ENCODE measurements around the gene TRIL.

The TRIL gene, protein sequence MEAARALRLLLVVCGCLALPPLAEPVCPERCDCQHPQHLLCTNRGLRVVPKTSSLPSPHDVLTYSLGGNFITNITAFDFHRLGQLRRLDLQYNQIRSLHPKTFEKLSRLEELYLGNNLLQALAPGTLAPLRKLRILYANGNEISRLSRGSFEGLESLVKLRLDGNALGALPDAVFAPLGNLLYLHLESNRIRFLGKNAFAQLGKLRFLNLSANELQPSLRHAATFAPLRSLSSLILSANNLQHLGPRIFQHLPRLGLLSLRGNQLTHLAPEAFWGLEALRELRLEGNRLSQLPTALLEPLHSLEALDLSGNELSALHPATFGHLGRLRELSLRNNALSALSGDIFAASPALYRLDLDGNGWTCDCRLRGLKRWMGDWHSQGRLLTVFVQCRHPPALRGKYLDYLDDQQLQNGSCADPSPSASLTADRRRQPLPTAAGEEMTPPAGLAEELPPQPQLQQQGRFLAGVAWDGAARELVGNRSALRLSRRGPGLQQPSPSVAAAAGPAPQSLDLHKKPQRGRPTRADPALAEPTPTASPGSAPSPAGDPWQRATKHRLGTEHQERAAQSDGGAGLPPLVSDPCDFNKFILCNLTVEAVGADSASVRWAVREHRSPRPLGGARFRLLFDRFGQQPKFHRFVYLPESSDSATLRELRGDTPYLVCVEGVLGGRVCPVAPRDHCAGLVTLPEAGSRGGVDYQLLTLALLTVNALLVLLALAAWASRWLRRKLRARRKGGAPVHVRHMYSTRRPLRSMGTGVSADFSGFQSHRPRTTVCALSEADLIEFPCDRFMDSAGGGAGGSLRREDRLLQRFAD

GRCh38 chr7:28958235-28958979 lies at the start of gene TRIL:
Gene TRIL (minus strand): TSS chr7:28958330. CDS start chr7:28958046, 284 bp downstream.
- no peak for DNase-seq

DNA sequence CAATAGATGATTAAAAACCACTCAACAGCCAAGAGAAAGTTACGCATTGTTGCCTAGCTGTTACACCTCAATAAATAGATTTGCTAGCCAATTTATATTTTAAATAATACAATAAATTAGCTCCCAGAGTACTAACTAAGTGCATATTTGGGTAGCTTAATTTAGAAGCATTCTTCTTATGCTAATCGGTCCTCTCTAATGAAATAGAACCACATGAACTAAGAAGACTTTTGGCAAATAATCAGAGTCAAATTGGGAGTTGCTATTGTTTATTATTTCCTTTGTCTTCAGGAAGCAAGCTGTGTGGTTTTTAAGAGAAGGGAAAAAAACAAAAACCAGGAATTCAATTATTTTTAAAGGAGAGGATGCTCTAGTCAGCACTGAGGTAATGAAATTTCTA lies 49.0 kb upstream of the TRIL start:
- no peak for DNase-seq

DNA sequence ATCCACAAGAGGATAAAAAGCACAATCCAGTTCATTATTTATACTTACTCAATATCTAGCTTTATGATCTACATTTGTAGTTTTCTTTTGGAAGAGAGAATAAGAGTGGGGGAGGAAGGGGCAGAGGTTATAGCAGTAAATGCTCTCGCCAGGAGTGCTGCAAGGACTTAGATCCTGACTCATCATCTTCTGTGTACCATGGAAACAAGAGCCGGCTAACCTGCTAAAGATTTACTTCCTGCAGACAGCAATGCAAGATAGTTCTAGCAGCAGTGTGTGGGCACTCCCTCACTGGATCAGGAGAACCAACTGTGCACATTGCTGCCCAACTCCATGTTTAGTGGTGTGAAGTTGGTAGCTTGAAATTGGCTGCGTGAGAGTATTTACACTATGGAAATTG lies 47.7 kb upstream of the TRIL start:
- DNase-seq = no peak

- DNase-seq = no peak
These were observed 47.3 kb upstream of the TRIL start for GRCh38 chr7:29005406-29005805.

GRCh38 chr7:29003703-29004102 lies 45.6 kb upstream of the TRIL start:
- no peak for DNase-seq

DNA sequence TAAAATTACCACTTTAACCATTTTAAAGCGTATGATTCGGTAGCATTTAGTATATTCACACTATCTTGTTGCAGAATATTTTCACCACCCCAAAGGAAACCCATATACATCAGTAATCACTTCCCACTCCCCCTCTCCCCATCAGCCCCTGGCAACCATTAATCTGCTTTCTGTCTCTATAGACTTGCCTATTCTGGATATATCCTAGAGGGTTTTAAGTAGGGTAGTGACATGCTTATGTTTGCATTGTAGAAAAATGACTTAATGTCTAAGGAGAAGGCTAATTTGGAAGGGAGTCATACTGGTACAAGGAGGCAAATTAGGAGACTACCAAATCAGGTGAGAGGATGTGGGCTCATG lies 42.6 kb upstream of the TRIL start:
- DNase-seq = no peak

DNA sequence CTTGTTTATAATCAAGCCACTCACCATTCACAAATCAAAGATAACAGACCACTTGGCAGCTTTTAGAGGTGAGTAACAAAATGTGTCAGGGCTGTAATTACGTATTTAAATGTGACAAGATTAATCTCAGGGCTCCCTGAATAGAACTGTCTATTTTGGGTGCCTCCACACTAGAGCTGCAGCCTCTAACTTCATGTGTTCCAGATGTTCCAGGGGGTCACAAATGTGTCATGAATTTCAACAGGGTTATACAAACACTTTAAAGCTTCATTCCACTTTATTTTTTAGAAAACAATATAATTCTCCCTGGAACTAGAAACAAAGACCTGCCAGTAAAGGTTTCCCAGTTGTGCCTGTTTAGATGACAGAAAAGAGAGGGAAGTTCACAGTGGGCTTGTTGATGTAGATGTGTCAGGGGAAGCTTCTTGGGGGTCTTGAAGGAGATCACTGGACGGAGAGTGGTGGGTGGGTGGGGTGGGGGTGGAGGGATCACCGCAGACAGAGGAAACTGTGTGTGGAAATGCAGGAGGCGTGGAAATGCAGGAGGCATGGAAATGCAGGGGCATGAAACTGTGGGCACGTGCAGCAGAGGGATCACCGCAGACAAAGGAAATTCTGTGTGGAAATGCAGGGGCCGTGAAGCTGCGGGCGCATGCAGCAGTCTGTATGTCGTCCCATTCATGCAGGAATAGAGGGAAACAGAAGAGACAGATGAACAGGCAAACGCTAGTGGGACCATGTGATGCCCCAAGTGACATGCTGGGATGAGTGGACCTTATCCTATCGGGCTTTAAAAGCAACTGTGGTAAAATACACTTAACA lies 42.0 kb upstream of the TRIL start:
- DNase-seq = no peak

DNA sequence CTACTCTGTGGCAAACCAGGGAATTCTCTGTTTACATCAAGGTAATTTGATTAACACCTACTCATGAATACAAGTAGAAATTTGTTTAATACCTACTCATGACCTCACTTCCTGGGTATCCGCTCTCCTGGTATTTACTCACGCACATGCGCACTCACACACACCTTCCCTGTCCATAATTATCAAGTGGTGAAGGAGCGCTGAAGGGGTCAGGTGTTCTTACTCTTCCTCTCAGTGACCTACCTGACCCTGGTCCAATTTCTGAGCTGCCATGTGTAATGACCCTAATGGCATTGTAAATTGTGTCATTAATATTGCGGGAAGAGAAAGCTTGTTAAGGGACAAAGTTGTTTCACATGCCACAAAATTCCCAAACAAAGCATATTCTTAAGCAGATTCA lies 41.3 kb upstream of the TRIL start:
- DNase-seq = no peak

DNA sequence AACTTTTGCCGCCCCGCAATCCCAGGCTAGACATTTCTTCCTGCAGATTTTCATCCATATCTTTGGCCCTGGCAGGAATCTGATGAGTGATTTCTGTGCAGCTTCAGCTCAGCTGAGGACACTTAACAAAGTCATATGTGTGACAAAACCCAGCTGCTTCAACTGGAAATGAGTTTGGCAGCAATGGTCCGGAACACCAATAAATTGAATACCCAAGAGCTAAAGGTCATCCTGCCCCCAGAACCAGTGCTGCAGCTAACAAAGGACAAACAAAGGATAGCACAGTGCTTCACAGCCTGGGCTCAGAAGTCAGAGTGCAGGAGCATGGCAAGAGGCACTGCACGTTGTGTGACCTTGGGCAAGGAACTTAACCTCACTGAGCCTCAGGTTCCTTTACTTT lies 40.0 kb upstream of the TRIL start:
- DNase-seq = no peak

DNA sequence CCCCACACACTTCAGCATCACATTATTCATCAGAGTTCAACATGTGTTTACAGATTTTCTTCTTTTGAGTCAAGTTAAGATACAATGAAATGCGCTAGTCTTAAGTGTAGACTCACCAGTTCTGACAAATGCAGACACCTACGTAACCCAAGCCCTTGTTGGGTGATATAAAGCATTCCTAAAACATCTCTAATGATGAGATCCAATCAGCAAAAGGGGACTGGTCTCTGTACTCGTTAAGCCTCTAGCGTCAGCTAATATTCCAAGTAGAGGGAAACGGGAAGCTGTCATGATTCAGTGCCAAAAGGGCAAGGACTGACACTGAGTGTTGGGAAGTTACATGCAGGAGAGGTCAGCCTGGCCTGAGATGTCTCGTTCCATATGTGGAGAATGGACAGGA lies 38.7 kb upstream of the TRIL start:
- DNase-seq = no peak

- no peak for DNase-seq
These were observed 35.2 kb upstream of the TRIL start for GRCh38 chr7:28993371-28993770.

DNA sequence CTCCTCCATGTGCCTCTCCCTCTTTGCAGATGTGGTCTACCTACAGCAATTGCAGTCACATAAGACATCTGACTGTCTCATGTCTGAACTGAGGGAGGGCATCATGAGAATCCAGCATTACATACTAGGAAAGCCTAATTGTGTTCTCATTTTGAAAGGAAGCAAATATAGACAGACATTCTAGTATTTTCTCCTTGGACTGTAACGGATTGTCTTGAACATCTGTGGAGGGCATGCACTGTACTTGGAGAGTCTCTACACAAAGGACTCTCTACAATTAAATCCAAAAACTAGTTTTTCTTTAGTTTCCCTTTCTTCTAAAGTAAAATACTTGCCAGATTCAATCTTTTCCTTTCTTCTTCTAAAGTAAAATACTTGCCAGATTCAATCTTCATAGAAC lies 34.7 kb upstream of the TRIL start:
- DNase-seq = no peak

GRCh38 chr7:28990200-28990960 lies 32.2 kb upstream of the TRIL start:
- DNase-seq = no peak

- no peak for DNase-seq
These were observed 31.3 kb upstream of the TRIL start for GRCh38 chr7:28989211-28989980.

- no peak for DNase-seq
These were observed 30.7 kb upstream of the TRIL start for GRCh38 chr7:28988810-28989209.

GRCh38 chr7:28988091-28988490 lies 30.0 kb upstream of the TRIL start:
- no peak for DNase-seq

- DNase-seq = no peak
These were observed 28.6 kb upstream of the TRIL start for GRCh38 chr7:28986765-28987110.

DNA sequence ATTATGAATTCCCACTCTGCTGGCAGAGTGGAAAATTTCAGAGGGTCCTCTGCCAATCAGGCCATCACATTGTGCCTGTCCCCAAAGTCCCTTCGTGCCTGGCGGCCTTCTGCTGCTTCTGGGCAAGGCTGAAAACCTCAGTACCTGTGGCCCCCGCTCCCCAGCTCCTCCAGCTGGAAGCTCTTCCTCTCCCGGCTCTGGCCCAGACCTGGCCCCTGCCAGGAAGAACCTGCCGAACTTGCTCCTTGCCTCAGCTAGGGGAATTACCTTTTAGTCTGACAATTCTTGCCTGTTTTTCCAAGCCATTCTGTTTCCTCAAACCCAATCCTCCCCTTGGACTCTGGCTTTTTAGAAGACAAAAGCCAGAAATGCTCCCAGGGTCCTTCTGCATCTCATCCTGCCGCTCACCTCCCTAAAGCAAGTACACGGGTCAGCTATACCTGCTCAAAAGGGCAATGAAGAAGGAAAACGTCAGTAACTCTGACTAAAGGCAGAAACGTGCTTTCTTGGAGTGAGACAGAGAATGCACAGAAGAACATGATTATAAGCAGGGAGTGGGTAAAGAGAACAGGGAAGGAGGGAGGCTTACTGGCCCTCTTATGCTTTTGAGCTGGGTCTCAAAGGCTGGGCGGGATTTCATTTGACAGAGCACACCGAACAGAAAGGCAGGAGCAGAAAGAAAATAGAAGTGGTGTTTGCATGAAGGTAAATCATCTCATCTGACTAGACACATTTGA lies 28.1 kb upstream of the TRIL start:
- no peak for DNase-seq

- DNase-seq = no peak
These were observed 26.5 kb upstream of the TRIL start for GRCh38 chr7:28984631-28985030.

- no peak for DNase-seq
These were observed 26.1 kb upstream of the TRIL start for GRCh38 chr7:28984217-28984616.

Data from activated CD4-positive, alpha-beta T cell treated with anti-CD3 and anti-CD28 coated beads, Interleukin-2, amount 50 U/mL, for 48 hours (primary cell).